HL-60 (cell line): ENCODE results near the gene DMD.

ENCODE experiments used
- CTCF ChIP-seq: IDR thresholded peaks from one replicate; pipeline ENCODE4 v1.5.1; 2011; ENCODE audit warnings: low read length, control low read depth, inconsistent platforms; ENCODE audit not compliant: insufficient read depth
- GABPA ChIP-seq: IDR thresholded peaks from 2 replicates; pipeline ENCODE4 v1.6.1; 2012; ENCODE audit warnings: low read depth
- POLR2AphosphoS5 ChIP-seq: IDR thresholded peaks from 2 replicates; pipeline ENCODE4 v1.6.1; 2012; ENCODE audit warnings: low read depth
- REST ChIP-seq: IDR thresholded peaks from 2 replicates; pipeline ENCODE4 v1.6.1; 2012; ENCODE audit warnings: low read depth; ENCODE audit not compliant: insufficient replicate concordance
- SPI1 ChIP-seq: IDR thresholded peaks from 2 replicates; pipeline ENCODE4 v1.6.1; 2012; ENCODE audit warnings: low read depth, mild to moderate bottlenecking, borderline replicate concordance

GRCh38 chrX:31708116-31708515 lies 1503.2 kb downstream of the DMD start:
- TF ChIP-seq CTCF: no peak
- no peak for TF ChIP-seq SPI1
- no peak for TF ChIP-seq REST
- no peak for TF ChIP-seq GABPA
- TF ChIP-seq POLR2AphosphoS5: no peak
